Activated gamma-delta T cell (primary cell): ENCODE data around the gene CILP.

Experiments
- DNase-seq: peaks from one replicate; lab custom pipeline; 2025; lab: John Stamatoyannopoulos, UW

CILP gene

DNA sequence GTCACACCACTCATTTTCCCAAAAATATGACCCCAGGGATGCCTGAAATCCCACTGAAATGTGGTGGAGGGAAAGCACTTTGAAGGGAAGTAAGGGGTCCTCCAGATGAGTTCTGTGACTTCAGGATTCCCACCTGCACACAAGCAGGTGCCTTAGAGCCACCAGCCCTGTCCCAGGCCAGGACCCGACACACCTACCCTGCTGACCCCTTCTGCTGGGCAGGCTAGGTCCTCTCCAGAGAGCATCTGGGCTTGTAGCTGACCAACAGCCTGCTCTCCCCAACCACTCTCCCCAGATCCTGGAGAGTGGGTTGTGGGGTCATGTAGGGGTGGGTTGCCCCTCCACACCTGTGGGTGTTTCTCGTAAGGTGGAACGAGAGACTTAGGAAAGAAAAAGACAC, 14.9 kb upstream of the CILP start:
- no peak for DNase-seq

DNA sequence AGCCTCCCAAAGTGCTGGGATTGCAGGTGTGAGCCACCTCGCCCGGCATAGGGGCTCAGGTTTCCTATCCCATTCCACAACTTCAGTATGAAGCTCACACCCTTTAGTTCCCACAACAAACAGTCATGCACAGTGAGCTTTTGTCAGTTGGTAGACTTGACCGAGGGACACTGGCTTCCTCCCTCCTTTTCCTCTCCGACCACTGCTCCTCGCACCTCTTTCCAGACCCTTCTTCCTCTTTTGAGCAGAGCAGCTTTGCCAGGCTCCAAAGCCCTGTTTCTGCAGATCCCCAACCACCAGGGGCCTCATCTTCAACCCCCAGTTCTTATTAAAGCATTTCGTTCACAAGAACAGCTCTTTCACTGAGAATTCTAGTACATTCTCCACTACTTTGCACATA, 12.7 kb upstream of the CILP start:
- DNase-seq, result no peak

DNA sequence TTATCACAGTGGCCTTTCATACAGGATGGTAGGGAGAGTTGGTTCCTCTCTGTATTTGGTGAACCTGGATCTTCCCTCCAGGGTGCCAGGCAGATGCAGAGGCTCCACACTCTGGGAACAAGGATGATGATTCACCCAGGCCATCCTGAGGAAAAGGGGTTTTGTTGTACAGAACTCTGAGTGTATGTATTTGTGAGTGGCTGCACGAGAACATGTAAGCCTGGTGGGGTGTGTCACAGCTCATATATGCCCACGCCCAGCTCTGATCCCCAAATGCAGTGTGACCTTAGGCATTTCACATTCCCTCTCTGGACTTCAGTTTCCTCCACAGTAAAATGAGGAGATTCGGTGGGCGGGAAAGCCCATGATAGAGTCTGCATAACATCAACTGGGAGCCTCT, 11.6 kb upstream of the CILP start:
- DNase-seq, result no peak

DNA sequence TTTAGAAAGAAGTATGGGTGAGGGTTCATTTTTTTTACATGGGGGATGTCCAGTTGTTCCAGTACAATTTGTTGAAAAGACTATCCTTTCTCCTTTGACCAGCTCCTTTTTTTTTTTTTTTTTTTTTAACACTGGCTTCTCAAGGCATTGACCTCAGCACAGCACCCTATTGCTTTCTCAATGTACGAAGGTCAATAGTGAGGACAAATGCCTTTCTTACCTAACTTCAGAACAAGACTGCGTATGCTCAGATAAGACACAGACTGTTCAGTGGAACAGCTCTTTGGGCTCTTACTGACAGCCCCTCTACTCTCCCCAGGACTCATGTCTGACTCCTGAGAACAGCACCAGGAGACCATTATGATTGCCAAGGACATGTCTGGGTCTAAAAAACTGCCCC, 10.4 kb upstream of the CILP start:
- no peak for DNase-seq

DNA sequence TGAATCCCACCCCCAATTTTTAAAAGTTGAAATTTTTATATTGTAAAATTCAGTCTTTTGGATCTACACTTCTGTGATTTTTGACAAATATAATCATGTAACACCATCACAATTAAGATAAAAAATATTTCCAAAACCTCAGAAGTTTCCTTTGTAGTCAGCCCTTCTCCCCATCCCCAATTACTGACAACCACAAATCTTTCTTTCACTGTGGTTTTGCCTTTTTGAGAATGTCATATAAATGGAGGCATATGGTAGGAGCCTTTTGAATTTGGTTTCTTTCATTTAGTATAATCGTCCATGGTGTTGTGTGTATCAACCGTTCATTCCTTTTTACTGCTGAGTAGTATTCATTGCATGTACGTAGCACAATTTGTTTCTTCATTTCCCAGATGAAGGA, 7.9 kb upstream of the CILP start:
- no peak for DNase-seq

DNA sequence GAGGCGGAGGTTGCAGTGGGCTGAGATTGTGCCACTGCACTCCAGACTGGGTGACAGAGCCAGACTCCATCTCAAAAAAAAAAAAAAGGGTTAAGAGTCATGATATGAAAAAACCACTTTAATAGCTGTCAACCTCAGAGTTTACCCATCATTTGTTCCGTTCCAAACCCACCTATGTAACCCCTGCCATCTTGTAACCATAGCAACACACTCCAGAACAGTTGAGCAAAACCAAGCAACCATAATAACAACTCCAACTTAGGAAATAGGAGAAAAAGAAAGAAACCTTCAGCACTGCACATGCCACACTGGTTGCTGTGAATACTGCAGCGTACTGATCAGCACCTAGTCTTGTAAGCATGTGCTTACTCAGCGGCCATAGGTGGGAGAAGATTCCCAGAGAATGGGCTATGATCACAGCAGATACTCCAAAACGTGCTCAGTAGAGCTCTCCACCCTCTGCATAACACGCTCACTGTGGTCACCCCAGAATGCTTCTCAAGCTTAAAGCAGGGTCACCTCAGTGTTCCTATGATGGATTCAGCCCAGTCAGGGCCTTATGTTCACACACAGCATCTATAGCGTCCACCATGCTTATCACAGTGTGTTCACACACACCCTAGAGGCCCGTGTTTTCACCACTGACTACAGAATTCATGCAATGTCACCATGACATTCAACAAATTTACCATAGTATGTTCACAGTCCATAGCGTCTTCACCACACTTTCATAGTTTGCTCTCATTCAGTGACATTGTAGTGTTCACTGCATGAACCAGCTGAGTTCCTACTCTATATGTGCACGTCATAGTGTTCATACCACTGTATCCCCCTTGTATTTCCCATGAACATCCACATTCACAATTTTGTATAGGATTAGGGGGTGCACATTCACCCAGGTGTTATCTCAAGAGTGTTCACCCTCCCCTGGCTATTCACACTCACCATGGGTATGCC, 6.5 kb upstream of the CILP start:
- DNase-seq, result no peak

DNA sequence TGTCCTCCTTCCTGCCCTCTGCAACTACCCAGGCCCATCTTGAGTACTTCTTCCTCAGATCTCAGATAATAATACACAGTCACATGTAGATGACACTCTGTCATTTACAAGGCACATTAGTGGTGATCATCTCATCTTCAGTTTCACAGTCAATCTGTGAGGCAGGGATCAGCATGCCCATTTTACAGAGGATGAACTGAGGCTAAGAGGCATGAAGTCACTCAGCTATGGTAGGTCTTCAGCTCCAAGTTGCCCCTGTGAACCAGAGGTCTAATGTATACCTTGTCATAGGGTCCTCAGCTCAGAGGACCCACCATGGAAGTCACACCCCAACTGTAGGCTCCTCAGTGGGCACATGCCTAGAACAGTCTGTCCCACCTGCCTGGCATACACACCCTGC, 4.2 kb upstream of the CILP start:
- no peak for DNase-seq

DNA sequence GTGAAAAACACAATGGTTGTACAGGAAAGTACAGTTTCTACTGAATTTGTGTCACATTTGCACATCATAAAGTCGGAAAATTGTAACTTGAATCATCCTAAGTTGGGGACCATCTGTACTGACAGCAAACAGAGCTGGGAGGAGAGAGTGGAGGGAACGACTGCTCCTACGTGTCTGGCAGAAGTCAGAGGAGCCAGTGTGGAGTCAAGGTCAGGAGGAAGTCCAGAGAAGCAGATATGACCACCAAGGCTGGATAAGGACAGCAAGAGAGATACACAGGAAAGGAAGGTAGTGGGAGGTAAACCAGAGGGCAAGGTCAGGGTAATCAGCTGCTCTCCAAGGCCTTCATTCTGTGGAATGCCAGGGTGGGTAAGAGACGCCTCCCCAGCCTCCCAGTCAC, 2.7 kb upstream of the CILP start:
- no peak for DNase-seq

DNA sequence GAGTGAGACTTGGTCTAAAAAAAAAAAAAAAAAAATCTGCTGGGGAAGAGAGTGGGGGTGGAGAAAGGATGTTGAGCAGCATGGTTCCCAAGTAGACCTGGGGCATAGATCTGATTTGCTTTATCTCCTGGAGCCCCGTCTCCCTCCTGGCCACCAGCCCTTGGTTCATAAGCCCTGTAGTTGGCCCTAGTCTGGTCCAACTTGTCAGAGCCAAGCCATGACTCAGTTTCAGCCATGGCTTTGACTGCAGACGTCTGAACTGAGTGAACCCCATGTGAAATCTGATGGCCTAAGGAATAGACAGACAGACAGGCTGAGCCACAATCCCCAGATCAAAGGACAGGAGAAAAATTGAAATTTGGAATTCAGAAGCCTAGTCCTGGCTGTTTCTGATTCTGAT, 2.0 kb upstream of the CILP start:
- no peak for DNase-seq

DNA sequence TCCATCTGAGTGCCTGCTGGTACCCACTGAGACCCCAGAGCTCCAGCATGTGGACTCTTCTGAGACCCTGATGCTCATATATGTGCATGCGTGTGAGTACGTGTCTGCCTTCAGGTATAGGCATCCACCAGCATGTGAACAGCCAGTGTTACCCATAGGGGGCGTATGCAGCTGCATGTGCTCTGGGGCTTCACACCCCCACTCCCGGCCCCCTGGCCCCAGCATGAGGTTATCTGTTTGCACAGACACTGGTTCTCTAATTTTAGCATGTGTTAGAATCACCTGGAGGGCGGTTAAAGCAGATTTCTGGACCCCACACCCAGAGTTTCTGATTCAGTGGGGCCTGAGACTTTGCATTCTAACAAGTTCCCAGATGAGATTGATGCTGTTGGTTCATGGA, 824 bp upstream of the CILP start:
- no peak for DNase-seq

DNA sequence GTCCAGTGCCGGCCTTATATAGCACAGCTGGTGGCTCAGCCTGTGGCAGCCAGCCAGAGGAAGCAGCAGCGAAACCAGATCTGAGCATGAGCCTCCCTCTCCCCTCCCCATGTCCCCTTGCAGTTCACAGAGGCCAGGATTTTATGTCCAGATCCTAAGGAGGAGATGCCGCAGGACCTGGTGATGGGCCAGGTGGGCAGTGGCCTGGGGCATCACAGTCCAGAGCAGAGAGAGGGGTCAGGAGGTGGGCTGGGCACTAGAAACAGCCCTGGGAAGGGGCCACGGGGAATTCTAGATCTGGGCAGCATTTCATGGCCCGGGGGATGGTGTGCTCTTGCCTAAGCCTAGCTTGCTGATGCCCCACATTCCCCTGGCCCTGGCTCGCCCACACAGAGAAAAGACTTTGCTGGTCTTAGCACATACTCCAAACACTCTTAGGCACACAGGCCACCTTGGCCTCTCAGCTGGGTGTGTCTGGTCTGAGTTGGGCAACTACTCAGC, 259 bp upstream of the CILP start:
- no peak for DNase-seq

DNA sequence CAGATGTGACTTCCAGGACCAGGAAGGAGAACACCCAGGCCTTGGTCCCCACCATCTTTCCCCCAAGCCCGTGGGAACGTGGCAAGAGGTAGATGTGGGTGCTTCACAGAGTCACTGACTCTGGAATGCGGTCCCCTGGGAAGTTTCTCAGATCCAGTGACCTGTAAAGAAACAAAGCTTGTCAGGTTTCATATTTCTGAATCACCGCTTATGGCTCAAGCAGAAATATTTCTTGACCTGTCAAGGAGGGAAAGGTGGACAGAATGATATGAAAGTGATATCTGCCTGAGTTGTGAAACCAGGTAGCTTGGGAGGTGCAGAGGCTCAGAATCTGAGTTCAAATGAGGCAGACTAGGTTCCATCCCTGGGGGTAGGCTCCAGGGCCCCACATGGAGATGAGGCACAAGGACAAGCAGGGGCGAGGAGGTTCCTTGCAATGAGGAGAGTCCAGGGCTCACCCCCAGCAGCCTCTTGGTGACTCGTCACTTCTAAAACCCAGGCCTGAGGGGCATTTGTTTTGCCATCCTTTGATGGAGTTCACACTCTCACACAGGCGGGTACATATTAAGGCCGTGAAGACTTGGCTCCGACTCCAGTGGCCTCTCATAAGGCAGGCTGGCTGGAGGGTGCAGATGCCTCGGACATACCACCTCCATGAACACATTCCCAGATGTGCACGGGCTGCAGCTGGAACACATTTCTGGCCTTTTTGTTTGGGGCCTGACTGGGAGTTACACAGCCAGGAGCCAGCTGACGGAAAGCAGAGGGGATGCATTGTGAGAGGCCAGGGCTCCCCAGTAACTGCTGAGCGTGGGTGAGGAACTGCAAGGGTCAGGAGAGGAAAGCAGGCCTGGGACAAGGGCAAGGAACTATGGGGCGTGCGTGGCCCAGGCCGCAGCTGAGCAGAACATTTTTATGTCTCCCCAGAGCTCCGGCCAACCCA, 1.3 kb downstream of the CILP start:
- no peak for DNase-seq

DNA sequence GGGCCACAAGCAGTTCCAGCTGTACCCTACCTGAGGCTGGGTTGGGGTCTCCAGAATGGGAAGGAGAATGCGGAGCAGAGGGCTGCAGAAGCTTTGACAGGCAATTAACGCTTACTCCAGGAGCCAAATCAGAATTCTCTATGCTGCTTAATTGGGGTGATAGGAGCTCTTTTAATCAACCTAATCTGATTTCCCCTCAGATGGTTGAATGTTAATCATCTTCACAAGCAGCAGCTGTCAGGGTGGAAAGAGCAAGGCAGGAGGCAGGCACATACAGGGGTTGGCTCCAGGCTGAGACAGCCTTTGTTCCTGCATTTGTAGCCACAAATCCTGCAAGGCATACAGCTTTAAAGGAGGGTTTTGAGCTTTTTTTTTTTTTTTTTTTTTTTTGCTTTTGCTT, 2.6 kb downstream of the CILP start:
- no peak for DNase-seq

DNA sequence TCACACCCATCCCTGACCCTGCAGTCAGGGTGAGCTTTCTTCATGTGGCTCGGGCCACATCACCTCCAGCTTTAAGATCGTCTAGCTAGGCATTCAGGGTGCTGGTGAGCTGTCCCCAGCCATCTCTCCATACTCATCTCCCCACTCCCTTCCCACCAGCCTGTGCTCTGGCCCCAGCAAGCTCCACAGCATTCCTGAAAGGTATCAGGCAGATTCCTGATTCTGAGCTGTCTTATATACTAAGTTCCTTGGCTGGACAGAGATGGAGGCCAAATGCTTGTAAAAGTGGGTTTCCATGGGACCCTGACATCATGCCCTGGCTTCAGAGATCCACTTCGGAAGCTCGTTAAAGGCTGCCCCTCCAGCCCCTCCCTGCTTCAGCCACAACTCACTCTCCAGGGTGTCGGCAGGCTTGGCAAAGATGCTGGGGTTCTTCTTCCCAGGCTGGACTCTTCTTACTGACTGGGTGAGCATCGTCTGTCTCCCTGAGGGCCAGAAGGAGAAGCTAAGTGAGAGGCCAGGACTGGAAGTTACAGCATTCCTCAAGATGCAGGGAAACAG, 3.9 kb downstream of the CILP start:
- no peak for DNase-seq

DNA sequence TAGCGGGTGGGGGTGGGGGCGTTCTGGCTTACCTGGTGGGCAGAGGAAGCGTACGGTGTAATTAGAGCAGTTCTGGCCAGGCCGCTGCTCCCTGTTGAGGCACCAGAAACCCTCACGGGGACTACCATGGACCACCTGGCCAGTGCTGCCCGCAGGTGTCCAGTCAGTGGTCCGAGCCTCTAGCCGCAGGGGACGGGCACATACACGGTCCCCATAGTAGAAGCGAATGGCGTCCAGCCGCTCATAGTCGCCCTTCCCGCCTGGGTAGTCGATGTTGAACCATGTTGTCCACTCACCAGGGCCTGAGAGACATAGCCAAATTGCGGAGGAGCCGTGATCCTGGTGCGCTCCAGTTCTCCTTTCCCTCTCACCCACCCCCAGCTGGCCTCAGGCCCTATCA, 4.5 kb downstream of the CILP start:
- no peak for DNase-seq

DNA sequence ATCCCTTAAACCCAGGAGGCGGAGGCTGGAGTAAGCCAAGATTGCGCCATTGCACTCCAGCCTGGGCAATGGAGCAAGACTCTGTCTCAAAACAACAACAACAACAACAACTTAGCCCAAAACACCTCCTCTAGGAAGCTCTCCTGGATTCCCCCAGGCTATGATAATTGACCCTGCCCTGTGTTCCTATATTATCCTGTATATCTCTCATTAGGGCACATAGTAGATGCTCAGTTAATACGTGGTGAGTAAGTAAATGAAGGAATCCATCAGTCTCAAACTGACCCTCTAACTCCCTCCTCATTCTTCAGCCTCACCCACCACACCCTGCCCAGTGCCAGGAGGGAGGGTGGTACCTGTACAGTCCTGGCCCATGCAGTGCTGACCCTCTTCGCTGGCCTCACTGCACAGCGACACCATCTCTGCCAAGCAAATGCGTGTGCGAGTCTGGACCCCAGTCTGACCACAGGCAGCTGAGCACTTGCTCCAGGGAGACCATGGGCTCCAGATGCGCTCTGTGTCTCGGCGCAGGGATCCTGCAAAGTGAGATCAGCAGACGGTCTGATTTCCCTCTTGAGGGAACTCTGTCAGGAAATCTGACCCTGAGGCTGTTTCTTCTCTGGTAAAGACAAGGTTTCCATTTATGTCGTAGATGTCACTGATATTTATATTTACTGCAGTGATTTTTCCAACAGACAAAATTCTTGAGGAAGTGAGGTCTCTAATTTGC, 6.2 kb downstream of the CILP start:
- no peak for DNase-seq

DNA sequence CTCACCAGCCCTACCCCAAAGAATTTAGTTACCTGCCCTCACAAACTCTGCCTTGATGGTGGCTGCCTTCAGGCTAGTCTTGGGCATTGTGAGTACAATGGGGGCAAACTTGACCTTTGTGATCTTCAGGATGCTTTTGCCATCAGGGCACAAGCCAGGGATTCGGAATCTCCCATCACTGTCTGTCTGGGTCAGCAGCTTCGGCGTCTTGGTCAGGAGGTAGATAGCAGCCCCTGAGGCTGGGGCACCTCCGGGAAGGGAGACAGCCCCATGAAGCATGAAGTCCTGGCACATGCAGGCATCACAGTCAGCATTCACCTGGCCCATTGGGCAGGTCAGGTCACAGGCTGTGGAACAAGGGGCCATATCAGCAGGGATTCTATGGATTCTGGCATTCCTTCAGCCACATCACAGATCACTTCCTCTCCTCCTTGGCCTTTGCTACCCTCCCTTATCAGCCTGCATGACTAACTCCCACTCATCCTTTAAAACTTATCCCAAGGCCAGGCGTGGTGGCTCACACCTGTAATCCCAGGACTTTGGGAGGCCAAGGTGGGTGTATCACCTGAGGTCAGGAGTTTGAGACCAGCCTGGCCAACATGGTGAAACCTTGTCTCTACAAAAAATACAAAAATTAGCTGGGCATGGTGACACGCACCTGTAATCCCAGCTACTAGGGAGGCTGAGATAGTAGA, 6.9 kb downstream of the CILP start:
- DNase-seq, result no peak

DNA sequence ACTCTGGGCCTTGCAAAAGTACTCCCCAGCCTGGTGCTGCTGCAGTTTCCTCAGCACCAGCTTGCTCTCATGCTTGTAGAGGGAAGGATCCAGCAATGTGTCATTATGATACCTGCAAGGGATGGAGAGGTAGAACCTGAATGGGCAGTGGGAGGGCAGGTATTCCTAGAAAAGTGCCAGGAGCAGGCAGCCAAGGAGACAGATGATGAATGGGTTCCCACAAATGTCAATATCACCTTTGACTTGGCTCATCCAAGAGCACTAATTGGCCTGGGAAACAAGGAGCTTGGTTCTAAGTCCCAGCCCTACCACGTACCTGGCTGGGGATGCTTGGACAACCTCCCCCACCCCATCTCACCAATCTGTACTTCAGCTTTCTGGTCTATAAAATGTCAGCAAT, 9.4 kb downstream of the CILP start:
- no peak for DNase-seq

DNA sequence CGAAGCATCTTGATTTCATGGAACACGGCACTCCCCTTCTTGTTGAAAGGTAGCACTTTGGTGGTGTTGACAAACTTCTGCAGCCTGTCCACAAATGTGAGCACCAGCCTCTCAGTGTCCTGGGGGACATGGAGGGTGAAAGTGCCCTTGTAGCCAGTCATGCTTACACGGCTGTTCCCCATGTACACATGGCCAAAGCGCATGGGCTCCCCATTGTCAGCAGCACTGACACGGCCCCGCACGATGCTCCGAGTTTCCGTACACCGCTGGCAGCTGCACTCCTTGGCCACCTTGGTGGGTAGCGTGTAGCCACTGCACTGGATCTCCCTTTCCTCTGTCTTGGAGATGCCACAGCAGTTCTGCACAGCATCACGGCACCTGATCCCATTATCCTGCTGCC, 12.7 kb downstream of the CILP start:
- no peak for DNase-seq

DNA sequence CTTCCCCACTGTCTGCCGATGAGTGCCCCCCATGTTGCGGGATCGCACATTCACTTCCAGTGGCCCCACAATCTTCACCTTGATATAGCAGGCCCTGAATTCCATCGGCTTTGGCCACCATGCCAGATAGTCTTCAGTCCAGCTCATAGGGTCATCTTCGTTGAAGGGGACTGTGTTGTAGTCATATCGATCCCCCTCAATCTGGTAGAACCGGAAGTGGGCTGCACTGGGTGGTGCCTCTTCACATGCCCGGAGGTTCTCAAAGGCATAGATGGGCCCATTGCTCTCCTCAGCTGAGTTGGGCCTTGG, 14.0 kb downstream of the CILP start:
- DNase-seq, result no peak

DNA sequence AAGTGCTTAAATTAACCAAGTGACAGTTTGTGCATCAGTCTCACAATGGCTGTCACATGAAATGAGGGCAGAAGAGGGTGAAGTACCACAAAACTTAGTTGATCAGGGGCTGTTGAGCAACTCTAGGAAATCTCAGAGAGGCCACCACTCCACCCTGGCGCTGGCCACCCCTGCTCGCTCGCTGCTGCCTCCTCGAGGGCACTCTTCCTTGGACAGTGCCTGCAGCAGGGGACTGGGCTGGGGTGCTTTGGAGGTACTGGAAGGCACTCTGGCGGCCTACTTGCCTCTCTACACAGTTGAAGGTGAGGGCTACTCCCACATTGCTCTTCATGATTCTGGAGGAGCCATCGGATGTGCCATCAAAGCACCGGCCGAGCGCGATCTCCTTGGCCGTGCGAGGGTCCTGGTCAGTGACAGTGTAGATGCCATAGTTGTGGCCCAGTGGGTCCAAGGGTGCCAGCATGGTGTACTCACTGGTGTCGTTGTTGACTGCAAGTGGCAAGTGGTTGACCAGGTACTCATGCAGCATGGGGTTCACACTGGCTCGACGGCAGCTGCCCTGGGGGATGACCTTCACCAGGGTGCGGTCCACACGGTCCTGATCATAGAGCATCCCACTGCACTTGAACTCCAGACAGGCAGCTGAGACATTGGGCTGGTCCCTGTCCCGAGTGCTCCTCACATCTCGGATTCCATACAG, 14.5 kb downstream of the CILP start:
- no peak for DNase-seq
